ENCODE measurements around the gene SLC8B1.

SLC8B1 gene

GRCh38 chr12:113325916-113326315, 9.0 kb downstream of the SLC8B1 start:
- Mint-ChIP-seq H3K4me1 (peaks cover 5% of the 10 kb centered on the region), H3K4me3 (no peak overlapping the region), H3K27me3 (ENCODE audit: low read depth, poor library complexity) (peaks cover 3% of the 10 kb centered on the region), H3K27ac (no peak overlapping the region), H3K36me3 (ENCODE audit: low read depth) (peaks cover 8% of the 10 kb centered on the region), H3K9me3 (peaks cover 11% of the 10 kb centered on the region)
- no peak for TF ChIP-seq CTCF (IDR thresholded peaks at IDR 0.05)
- no peak for DNase-seq

GRCh38 chr12:113322343-113322742, 12.6 kb downstream of the SLC8B1 start:
- Mint-ChIP-seq H3K36me3 (ENCODE audit: low read depth) (peaks cover 23% of the 10 kb centered on the region), H3K4me1 (peaks cover 5% of the 10 kb centered on the region), H3K9me3 (peaks cover 15% of the 10 kb centered on the region), H3K27ac (no peak overlapping the region), H3K27me3 (ENCODE audit: low read depth, poor library complexity) (peaks cover 3% of the 10 kb centered on the region), H3K4me3 (no peak overlapping the region)
- TF ChIP-seq CTCF (IDR thresholded peaks at IDR 0.05), result no peak
- no peak for DNase-seq

- no peaks in the 10 kb centered on the region for H3K4me1 Mint-ChIP-seq
- DNase-seq, result no peak
- H3K9me3 Mint-ChIP-seq, result peaks cover 15% of the 10 kb centered on the region
- H3K36me3 Mint-ChIP-seq (ENCODE audit: low read depth), result peaks cover 23% of the 10 kb centered on the region
- no peak overlapping the region for H3K27ac Mint-ChIP-seq
- H3K27me3 Mint-ChIP-seq (ENCODE audit: low read depth, poor library complexity), result no peaks in the 10 kb centered on the region
- no peak for TF ChIP-seq CTCF (IDR thresholded peaks at IDR 0.05)
- H3K4me3 Mint-ChIP-seq, result no peak overlapping the region
These were observed 14.5 kb downstream of the SLC8B1 start for GRCh38 chr12:113320401-113320800.

GRCh38 chr12:113318900-113319628, 15.8 kb downstream of the SLC8B1 start:
- H3K27ac Mint-ChIP-seq, result peak overlapping the region; percentile 84
- peaks cover 3% of the 10 kb centered on the region for H3K27me3 Mint-ChIP-seq (ENCODE audit: low read depth, poor library complexity)
- peaks cover 15% of the 10 kb centered on the region for H3K9me3 Mint-ChIP-seq
- H3K36me3 Mint-ChIP-seq (ENCODE audit: low read depth), result peaks cover 23% of the 10 kb centered on the region
- peaks cover 4% of the 10 kb centered on the region for H3K4me1 Mint-ChIP-seq
- TF ChIP-seq CTCF (IDR thresholded peaks at IDR 0.05), result no peak
- DNase-seq, result no peak
- no peak overlapping the region for H3K4me3 Mint-ChIP-seq

GRCh38 chr12:113318046-113318656, 16.8 kb downstream of the SLC8B1 start:
- H3K4me1 Mint-ChIP-seq, result peaks cover 10% of the 10 kb centered on the region
- TF ChIP-seq CTCF (IDR thresholded peaks at IDR 0.05), result no peak

GRCh38 chr12:113317122-113317521, 17.8 kb downstream of the SLC8B1 start:
- Mint-ChIP-seq H3K4me3 (no peak overlapping the region), H3K36me3 (ENCODE audit: low read depth) (peaks cover 23% of the 10 kb centered on the region), H3K9me3 (peaks cover 14% of the 10 kb centered on the region), H3K4me1 (peaks cover 10% of the 10 kb centered on the region), H3K27me3 (ENCODE audit: low read depth, poor library complexity) (peaks cover 3% of the 10 kb centered on the region), H3K27ac (no peak overlapping the region)
- DNase-seq, result no peak
- TF ChIP-seq CTCF (IDR thresholded peaks at IDR 0.05), result no peak

More at GRCh38 chr12:113318046-113318656, 16.8 kb downstream of the SLC8B1 start:
- peaks cover 15% of the 10 kb centered on the region for H3K9me3 Mint-ChIP-seq
- no peak overlapping the region for H3K4me3 Mint-ChIP-seq
- DNase-seq, result no peak
- H3K36me3 Mint-ChIP-seq (ENCODE audit: low read depth), result peaks cover 23% of the 10 kb centered on the region
- H3K27ac Mint-ChIP-seq, result no peak overlapping the region
- peaks cover 3% of the 10 kb centered on the region for H3K27me3 Mint-ChIP-seq (ENCODE audit: low read depth, poor library complexity)

All from nephron progenitor cell (in vitro differentiated cells).